Activated T-helper 17 cell treated with anti-CD3 and anti-CD28 coated beads, Interleukin-2, amount 50 U/mL, for 72 hours (primary cell): ENCODE results near the gene SCD5. TPM values are rescaled to one million over a fixed set of nuclear protein-coding genes. Genes with fewer than 3 reads are reported as not detected.

ENCODE experiments used
- ATAC-seq: fragments of 150-1000 bp; cut with Tn5 transposase; replicated peaks from 2 replicates; pipeline ENCODE4 v1.10.0; 2021; ENCODE audit warnings: mild to moderate bottlenecking, moderate library complexity
- H3K27ac Mint-ChIP-seq: one replicate; pipeline ENCODE4 v1.8.0; 2022; ENCODE audit warnings: mixed read lengths
- H3K27me3 Mint-ChIP-seq: one replicate; pipeline ENCODE4 v1.8.0; 2022; ENCODE audit warnings: mixed read lengths
- H3K36me3 Mint-ChIP-seq: one replicate; pipeline ENCODE4 v1.8.0; 2022; ENCODE audit warnings: low read depth, mild to moderate bottlenecking, mixed read lengths
- H3K4me1 Mint-ChIP-seq: one replicate; pipeline ENCODE4 v1.8.0; 2022; ENCODE audit warnings: mixed read lengths
- H3K4me3 Mint-ChIP-seq: one replicate; pipeline ENCODE4 v1.8.0; 2022; ENCODE audit warnings: mild to moderate bottlenecking, mixed read lengths
- H3K9me3 Mint-ChIP-seq: one replicate; pipeline ENCODE4 v1.8.0; 2022; ENCODE audit warnings: mixed read lengths
- total RNA-seq, 2 donors: library from RNA; stranded (reverse); gene quantifications; one replicate each; pipeline ENCODE4 v1.2.3, GENCODE V29; 2022

The SCD5 gene
- total RNA-seq, 2 donors from 2014 or later = 0.21 to 0.91 TPM

DNA sequence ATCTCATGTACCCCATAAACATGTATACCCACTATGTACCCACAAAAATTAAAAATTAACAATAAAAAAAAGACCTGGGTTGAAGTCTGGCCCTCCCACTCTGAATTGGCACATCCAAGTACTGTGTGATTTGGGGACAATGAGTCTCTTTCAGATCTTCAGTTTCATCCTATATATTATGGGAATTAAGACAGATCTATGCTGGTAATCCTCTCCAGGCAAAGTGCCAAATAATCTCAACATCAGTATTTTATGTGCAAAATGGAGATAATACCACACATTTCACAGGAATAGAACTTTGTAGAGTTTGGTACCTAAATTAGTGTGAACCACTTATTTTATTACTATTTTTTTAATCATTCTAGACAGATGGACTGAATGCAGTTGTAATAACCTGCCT lies 11.0 kb upstream of the SCD5 start:
- Mint-ChIP-seq H3K9me3 (no peaks in the 10 kb centered on the region), H3K27ac (no peak overlapping the region), H3K4me3 (no peak overlapping the region), H3K27me3 (no peaks in the 10 kb centered on the region), H3K36me3 (no peaks in the 10 kb centered on the region), H3K4me1 (peaks cover 6% of the 10 kb centered on the region)
- ATAC-seq = no peak

DNA sequence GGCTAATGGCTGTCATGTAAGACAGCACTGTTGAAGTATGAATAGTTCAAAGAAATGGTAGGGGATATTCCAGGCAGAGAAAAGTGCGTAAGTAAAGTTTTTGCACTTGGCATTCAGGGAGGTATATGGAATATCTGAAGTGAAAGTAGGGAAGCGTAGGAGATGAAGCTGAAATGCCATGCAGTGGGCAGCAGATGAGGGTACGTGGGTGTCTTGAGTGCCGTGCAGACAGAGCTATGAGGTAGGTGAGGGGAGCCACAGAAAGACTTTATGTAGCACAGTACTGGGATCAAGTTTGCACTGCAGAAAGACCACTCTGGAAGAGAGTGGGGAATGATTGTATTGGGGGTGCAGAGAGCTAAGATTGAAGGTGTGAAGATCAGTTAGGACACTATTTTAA lies 5.2 kb upstream of the SCD5 start:
- H3K4me3 Mint-ChIP-seq = no peak overlapping the region
- ATAC-seq = no peak
- no peak overlapping the region for H3K27ac Mint-ChIP-seq
- H3K27me3 Mint-ChIP-seq = peaks cover 28% of the 10 kb centered on the region
- H3K36me3 Mint-ChIP-seq = no peaks in the 10 kb centered on the region
- H3K4me1 Mint-ChIP-seq = no peaks in the 10 kb centered on the region
- no peaks in the 10 kb centered on the region for H3K9me3 Mint-ChIP-seq

DNA sequence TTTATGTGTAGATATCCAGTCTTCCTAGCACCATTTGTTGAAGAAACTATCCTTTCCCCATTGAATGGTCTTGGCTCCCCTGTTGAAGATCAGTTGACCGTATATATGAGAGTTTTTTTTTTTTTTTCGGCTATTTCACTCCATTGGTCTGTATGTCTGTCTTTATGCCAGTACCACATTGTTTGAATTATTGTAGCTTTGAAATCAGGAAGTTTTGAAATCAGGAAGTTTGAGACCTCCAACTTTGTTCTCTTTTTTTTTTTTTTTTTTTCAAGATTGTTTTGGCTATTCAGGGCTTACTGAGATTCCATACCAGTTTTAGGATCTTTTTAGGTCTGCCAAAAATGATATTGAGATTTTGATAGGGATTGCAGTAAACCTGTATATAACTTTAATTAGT lies 4.3 kb upstream of the SCD5 start:
- H3K9me3 Mint-ChIP-seq = no peaks in the 10 kb centered on the region
- no peak overlapping the region for H3K4me3 Mint-ChIP-seq
- H3K27me3 Mint-ChIP-seq = peaks cover 28% of the 10 kb centered on the region
- H3K36me3 Mint-ChIP-seq = no peaks in the 10 kb centered on the region
- ATAC-seq = no peak
- H3K4me1 Mint-ChIP-seq = no peaks in the 10 kb centered on the region
- no peak overlapping the region for H3K27ac Mint-ChIP-seq

DNA sequence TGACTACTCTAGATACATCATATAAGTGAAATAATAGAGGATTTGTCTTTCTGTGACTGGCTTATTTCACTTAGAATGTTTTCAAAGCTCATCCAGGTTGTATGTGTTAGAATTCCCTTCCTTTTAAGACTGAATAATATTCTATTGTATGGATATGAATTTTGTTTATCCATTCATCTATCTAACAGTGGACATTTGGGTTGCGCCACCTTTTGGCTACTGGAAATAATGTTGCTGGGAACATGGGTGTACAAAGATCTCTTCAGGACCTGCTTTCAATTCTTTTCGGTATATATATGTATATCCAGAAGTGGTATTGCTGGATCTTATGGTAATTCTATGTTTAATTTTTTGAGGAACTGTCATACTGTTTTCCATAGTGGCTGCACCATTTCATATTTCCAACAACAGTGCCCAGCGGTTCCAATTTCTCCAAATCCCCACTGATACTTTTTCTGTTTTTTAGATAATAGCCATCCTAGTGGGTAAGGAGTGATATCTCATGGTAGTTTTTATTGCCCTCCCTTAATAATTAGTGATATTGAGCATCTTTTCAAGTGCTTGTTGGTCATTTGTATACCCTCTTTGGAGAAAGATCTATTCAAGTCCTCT lies 3.4 kb upstream of the SCD5 start:
- Mint-ChIP-seq H3K27me3 (peaks cover 35% of the 10 kb centered on the region), H3K27ac (no peak overlapping the region), H3K4me3 (no peak overlapping the region), H3K4me1 (no peaks in the 10 kb centered on the region), H3K9me3 (no peaks in the 10 kb centered on the region), H3K36me3 (no peaks in the 10 kb centered on the region)
- ATAC-seq = no peak

DNA sequence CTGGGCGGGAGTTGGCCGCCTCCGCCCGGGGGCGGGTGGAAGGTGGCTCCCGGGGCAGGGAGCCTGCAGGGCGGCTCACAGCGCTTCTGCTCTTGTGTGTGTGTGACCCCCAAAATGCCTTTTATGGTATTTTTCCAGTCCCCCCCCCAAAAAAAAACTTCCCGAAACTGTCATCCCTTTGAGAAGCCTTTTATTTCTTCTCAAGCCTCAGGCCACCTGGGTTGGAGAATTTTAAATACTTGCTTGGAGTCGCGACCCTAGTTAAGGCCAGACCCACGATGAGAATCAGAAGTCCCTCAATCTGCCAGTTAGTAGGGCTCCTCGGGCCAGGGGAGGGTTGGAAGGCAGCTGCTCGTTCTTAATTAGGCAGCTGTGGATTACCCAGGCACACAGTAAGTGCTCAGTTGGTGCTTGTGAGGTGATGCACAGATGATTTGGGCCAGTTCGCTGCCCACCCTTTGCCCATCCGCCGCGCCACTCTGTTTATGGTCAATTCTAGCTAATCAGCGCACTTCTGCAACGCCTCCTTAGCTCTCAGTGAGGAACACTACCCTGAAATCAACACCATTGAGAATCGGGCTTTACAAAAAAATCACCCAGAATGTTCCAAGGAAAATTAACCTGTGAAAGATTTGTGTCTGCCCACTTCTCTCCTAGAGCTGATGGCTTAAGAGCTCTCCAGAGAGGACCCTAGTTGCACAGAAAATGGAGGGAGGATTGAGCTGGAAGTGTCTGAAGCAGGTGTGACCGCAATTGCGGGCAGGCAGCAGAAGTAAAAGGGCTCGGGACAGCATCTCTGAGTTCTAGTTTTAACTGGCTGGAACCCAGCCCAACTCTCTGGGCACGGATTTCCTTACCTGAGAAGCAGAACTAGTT lies 648 bp upstream of the SCD5 start:
- Mint-ChIP-seq H3K4me1 (no peaks in the 10 kb centered on the region), H3K27me3 (peaks cover 40% of the 10 kb centered on the region), H3K36me3 (no peaks in the 10 kb centered on the region), H3K27ac (no peak overlapping the region), H3K4me3 (peak overlapping the region; percentile 70), H3K9me3 (no peaks in the 10 kb centered on the region)
- ATAC-seq = peak; percentile 38

DNA sequence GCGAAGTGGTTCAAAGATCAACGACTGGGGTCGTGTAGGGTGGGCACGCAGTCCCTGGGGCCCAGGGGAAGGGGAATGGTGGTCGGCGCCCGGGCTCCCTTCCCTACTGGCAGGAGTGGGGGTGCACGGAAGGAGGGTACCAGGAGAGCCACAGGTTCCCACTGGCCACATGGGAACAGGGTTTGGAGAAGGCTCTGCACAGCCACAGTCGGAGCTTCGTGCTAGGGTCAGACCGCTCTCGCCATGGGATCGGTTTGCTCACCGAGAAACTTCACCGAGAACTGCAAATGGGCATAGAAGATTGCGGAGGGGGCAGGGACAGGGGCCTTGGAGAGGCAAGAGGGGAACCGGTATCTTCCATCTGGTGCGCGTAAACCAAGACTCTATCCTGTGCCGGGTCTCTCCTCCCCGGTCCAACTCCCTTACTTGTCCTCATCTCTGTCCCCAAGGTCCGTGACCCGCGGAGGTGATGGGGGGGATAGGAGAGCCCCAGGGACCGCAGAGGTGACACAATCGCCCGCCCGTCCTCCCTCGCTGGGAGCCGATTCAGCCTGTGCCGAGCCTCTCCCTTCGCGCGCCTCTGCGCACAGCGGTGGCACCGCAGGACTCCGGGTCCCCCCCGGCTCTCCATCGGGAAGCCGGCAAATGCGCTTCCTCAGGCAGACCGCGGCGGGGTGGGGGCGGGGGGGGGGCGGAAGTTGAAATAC lies 1.0 kb downstream of the SCD5 start:
- no peak for ATAC-seq
- H3K27me3 Mint-ChIP-seq = peaks cover 44% of the 10 kb centered on the region

DNA sequence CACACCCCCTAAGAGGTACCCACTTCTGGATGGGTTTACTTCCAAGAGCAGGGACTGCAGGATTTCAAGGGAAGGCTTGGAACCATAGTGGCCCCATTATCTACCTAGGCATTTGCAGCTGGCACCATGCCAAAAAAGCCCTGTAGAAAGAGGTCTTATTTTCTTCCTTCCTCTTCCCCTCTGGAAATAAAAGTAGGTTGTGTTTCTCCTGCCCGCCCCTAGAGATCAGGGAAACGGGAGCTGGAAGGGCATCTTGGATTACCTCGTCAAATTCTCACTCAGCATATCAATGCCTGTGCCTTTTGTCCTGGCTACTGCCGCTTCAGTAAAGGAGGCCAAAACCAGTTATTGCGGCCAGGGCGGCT lies 1.6 kb downstream of the SCD5 start:
- Mint-ChIP-seq H3K27ac (no peak overlapping the region), H3K27me3 (peaks cover 40% of the 10 kb centered on the region), H3K4me1 (no peaks in the 10 kb centered on the region), H3K4me3 (peak overlapping the region; percentile 62), H3K9me3 (no peaks in the 10 kb centered on the region), H3K36me3 (no peaks in the 10 kb centered on the region)
- ATAC-seq = no peak

More for the DNA sequence above, 1.0 kb downstream of the SCD5 start:
- Mint-ChIP-seq H3K36me3 (no peaks in the 10 kb centered on the region), H3K27ac (no peak overlapping the region), H3K4me1 (no peaks in the 10 kb centered on the region), H3K9me3 (no peaks in the 10 kb centered on the region), H3K4me3 (peak overlapping the region; percentile 62)

DNA sequence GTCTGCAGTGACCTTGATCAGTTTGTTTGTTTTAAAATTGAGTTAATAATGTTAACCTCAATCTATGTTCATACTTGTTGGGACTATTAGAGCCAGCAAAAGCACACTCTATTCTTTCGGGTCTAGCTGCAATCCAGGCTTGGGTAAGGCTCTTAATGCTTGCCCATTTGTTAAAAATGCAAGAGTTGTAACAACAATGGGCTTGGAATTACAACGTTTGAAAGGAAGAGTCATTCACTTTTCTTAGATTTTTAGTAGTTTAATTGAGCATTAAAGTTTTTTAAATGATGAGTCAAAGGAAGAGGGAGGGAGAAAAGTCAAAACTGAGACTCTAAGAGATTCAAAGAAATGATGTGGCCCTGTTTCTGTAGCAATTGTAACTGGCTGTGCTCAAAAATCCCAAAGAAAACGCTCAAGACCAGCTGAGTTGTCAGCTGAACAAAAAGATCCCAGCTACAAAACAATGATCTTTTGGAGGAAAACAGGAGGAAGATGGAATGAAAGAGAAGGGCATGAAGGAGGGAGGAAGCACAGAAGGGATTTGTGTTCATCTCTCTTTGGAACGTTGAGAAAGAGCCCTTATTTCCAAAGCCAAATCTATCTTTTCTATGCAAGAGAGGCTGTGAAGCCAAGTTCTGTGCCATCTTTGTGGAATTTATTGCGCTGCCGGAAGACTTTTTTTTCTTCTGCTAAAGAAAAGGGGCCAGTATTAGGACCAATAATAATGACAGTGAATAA lies 5.5 kb downstream of the SCD5 start:
- H3K27me3 Mint-ChIP-seq = peaks cover 19% of the 10 kb centered on the region
- no peak overlapping the region for H3K4me3 Mint-ChIP-seq
- H3K4me1 Mint-ChIP-seq = no peaks in the 10 kb centered on the region
- no peak overlapping the region for H3K27ac Mint-ChIP-seq
- ATAC-seq = no peak
- no peaks in the 10 kb centered on the region for H3K36me3 Mint-ChIP-seq
- no peaks in the 10 kb centered on the region for H3K9me3 Mint-ChIP-seq

DNA sequence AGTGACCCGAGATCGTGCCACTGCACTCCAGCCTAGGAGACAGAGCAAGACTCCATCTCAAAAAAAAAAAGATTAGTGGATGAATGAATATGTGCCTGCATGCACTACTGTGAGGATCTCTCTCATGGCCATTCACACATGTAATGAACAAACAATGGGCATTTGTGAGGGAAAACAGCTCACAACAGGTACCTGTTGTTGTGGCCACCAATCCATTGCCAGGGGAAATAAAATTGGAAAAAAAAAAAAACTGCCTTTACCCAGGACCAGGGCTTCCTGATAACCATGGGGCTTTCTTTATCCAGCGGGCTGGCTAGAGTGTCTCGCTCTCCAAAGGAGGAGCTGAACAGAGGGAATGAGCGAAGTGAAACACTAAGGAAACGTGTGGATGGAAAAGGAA lies 7.4 kb downstream of the SCD5 start:
- H3K36me3 Mint-ChIP-seq = no peaks in the 10 kb centered on the region
- no peaks in the 10 kb centered on the region for H3K9me3 Mint-ChIP-seq
- no peak overlapping the region for H3K4me3 Mint-ChIP-seq
- H3K27ac Mint-ChIP-seq = no peak overlapping the region
- no peaks in the 10 kb centered on the region for H3K4me1 Mint-ChIP-seq
- H3K27me3 Mint-ChIP-seq = peaks cover 7% of the 10 kb centered on the region
- ATAC-seq = no peak

DNA sequence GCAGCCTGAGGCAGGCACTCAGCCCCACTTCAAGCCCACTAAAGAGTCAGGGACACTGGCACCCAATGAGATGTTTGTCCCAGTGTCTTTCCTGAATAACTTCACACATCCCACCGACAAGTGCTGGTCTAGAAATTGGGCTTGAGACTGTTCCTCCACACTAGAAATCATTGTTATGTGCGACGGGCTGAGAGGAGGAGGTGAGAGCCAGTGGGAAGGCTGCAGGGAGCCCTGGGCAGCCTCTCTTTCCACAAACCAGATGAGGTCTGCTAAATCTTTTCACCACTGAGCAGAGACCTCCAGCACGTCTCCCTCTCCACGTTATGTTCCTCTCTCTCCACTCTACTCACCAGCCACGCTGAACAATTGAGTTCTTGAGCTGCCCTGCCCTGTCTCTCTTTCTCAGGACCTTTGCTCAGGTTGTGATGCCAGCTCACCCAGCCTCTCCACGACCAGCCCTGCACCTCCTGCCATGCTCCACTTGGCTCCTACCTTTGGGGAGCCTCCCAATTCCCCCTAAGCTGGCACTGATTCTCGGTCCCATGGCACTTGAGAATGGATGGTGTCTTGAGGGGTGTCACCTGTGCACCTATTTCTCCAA lies 8.4 kb downstream of the SCD5 start:
- Mint-ChIP-seq H3K27ac (no peak overlapping the region), H3K27me3 (peaks cover 9% of the 10 kb centered on the region), H3K4me1 (no peaks in the 10 kb centered on the region), H3K9me3 (no peaks in the 10 kb centered on the region), H3K36me3 (no peaks in the 10 kb centered on the region), H3K4me3 (no peak overlapping the region)
- no peak for ATAC-seq

DNA sequence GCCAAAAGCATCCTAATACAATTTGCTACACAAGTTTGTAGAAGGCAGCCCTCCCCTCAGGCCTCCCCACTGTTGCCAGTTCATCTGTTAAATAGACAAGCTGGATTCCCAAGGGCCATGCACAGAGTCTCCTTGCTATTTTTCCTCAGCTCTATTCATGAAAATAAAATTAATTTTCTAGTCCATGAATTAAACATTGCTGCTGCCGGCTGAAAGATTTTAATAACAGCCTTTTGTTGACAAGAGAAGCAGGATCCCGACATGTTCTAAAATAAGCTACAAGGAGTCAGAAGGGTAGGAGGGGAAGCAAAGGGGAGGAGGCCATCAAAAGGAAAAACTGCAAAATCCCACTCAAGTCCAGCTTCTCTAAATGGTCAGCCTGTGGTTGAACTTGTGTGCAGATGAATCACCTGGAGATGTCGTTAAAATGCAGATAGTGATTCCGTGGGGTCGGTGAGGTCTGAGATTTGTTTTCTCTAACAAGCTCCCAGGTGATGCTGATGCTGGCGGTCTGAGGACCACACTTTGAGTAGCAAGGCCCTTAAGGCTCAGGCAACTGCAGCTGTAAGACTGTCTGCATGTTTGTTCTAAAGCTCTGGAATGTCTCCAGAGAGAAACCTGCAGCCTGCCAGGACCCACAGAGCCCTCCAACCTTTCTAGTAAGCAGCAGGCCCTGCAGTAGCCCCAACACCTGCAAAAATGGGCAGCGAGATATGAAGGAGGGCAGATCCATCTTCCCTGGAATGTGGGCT lies 9.4 kb downstream of the SCD5 start:
- no peaks in the 10 kb centered on the region for H3K36me3 Mint-ChIP-seq
- H3K27me3 Mint-ChIP-seq = peaks cover 13% of the 10 kb centered on the region
- no peaks in the 10 kb centered on the region for H3K9me3 Mint-ChIP-seq
- no peak overlapping the region for H3K27ac Mint-ChIP-seq
- H3K4me3 Mint-ChIP-seq = no peak overlapping the region
- no peaks in the 10 kb centered on the region for H3K4me1 Mint-ChIP-seq
- no peak for ATAC-seq

DNA sequence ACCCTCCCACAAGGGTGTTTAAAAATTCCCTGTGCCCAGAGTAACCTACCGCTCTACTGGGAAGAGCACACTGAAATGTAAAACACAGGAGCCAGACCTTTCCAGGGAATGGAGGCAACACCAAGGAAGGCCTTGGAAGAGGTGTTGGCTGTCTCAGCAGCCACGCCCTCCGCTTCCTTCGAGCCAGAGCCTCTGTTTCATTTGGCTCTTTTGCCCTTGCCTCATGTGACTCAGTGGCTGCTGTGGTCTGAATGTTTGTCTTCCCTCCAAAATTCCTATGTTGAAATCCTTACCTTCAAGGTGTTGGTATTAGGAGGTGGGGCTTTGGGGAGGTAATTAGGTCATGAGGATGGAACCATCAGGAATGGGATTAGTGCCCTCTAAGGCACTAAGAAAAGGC lies 11.3 kb downstream of the SCD5 start:
- ATAC-seq = no peak
- no peak overlapping the region for H3K27ac Mint-ChIP-seq
- H3K9me3 Mint-ChIP-seq = no peaks in the 10 kb centered on the region
- no peaks in the 10 kb centered on the region for H3K4me1 Mint-ChIP-seq
- no peaks in the 10 kb centered on the region for H3K36me3 Mint-ChIP-seq
- H3K27me3 Mint-ChIP-seq = peaks cover 9% of the 10 kb centered on the region
- H3K4me3 Mint-ChIP-seq = no peak overlapping the region

DNA sequence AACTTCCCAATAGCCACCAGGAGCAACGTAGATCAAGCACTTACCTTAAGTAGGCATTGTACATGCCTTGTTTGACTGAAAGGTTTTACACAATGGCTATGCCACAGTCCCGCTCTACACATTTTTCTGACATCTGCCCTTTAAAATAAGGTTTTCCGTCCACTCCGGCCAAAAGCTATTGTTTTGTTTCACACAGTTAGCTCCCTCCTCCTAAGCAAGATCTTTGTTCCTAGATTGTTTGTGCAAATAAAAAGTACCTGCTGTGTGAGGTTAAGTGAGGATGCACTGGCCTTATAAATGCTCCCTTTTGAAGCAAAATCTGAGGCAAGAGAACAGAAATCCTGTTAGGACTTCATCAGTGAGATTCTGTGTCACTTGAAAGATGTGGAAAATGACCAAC lies 11.8 kb downstream of the SCD5 start:
- Mint-ChIP-seq H3K27me3 (peaks cover 9% of the 10 kb centered on the region), H3K9me3 (no peaks in the 10 kb centered on the region), H3K4me3 (no peak overlapping the region), H3K4me1 (no peaks in the 10 kb centered on the region), H3K27ac (no peak overlapping the region), H3K36me3 (no peaks in the 10 kb centered on the region)
- no peak for ATAC-seq
